ENCODE measurements around the gene MMP25. TPM values are rescaled to one million over a fixed set of nuclear protein-coding genes. Genes with fewer than 3 reads are reported as not detected.

The MMP25 gene
- total RNA-seq, 2 experiments from 2014 or later: 0.42 to 0.80 TPM

- H3K9me3 Mint-ChIP-seq: no peaks in the 10 kb centered on the region
- Histone ChIP-seq H3K4me3 (ENCODE audit: low read length) (peak overlapping the region; percentile 20), H3K36me3 (ENCODE audit: insufficient read depth, low read length) (no peaks in the 10 kb centered on the region), H3K27ac (ENCODE audit: low read depth in 1 of 2, low read length in 2 of 2) (no peak overlapping the region), H3K27me3 (ENCODE audit: control insufficient read depth in 1 of 2, insufficient read depth in 2 of 2, low read length in 2 of 2) (peaks cover 6 to 9% of the 10 kb centered on the region in 2 experiments), H3K9me3 (ENCODE audit: control insufficient read depth in 1 of 2, insufficient read depth in 1 of 2, low read length in 2 of 2) (peaks cover 0 to 5% of the 10 kb centered on the region in 2 experiments), H3K4me1 (ENCODE audit: insufficient read depth, low read length) (peaks cover 51% of the 10 kb centered on the region)
- intact Hi-C loops (cut with DNase I, micrococcal nuclease): no loop called here
- no peak overlapping the region for H3K27ac Mint-ChIP-seq
- POLR2A ChIA-PET: interaction anchor here (1.2 to 1.4 kb wide), 2 partner anchors 12 to 14 kb away, joined by 8 read pairs; partner anchors contain the start of genes HCFC1R1 and TNFRSF12A
- no peaks in the 10 kb centered on the region for H3K36me3 Mint-ChIP-seq (ENCODE audit: low read depth)
- TF ChIP-seq CTCF (IDR thresholded peaks at IDR 0.05): no peak
- peaks cover 32% of the 10 kb centered on the region for H3K4me1 Mint-ChIP-seq (ENCODE audit: low read depth)
- H3K27me3 Mint-ChIP-seq: peaks cover 30% of the 10 kb centered on the region
- CTCF ChIA-PET: interaction anchor here (11.4 kb wide), 1 partner anchor 21 kb away, joined by 181 read pairs; no protein-coding TSS in a partner anchor
- DNase-seq (no peak), ATAC-seq (ENCODE audit: poor library complexity) (no peak)
- H3K4me3 Mint-ChIP-seq: peak overlapping the region; percentile 71
Measured at GRCh38 chr16:3008690-3009037, 37.7 kb upstream of the MMP25 start.

- H3K9me3 ChIP-seq (ENCODE audit: control insufficient read depth in 1 of 2, insufficient read depth in 1 of 2, low read length in 2 of 2): peaks cover 0 to 10% of the 10 kb centered on the region in 2 experiments
- no peak overlapping the region for H3K4me3 Mint-ChIP-seq
- no peak overlapping the region for H3K27ac ChIP-seq (ENCODE audit: low read depth in 1 of 2, low read length in 2 of 2)
- peaks cover 27% of the 10 kb centered on the region for H3K4me1 Mint-ChIP-seq (ENCODE audit: low read depth)
- CTCF ChIA-PET: interaction anchor here (11.4 kb wide), 1 partner anchor 20 kb away, joined by 181 read pairs; no protein-coding TSS in a partner anchor
- ATAC-seq (ENCODE audit: poor library complexity) (no peak), DNase-seq (no peak)
- POLR2A ChIA-PET: interaction anchor here (0.5 kb wide), 1 partner anchor 54 kb away, joined by 5 read pairs; no protein-coding TSS in a partner anchor
- no peaks in the 10 kb centered on the region for H3K36me3 ChIP-seq (ENCODE audit: insufficient read depth, low read length)
- no peak overlapping the region for H3K27ac Mint-ChIP-seq
- H3K27me3 Mint-ChIP-seq: peaks cover 31% of the 10 kb centered on the region
- H3K9me3 Mint-ChIP-seq: no peaks in the 10 kb centered on the region
- TF ChIP-seq CTCF (IDR thresholded peaks at IDR 0.05): no peak
- intact Hi-C loops (cut with DNase I, micrococcal nuclease): no loop called here
- peaks cover 6 to 9% of the 10 kb centered on the region in 2 experiments for H3K27me3 ChIP-seq (ENCODE audit: control insufficient read depth in 1 of 2, insufficient read depth in 2 of 2, low read length in 2 of 2)
- H3K36me3 Mint-ChIP-seq (ENCODE audit: low read depth): no peaks in the 10 kb centered on the region
- no peak overlapping the region for H3K4me3 ChIP-seq (ENCODE audit: low read length)
- peaks cover 49% of the 10 kb centered on the region for H3K4me1 ChIP-seq (ENCODE audit: insufficient read depth, low read length)
Measured at GRCh38 chr16:3009568-3010390, 36.6 kb upstream of the MMP25 start.

DNA sequence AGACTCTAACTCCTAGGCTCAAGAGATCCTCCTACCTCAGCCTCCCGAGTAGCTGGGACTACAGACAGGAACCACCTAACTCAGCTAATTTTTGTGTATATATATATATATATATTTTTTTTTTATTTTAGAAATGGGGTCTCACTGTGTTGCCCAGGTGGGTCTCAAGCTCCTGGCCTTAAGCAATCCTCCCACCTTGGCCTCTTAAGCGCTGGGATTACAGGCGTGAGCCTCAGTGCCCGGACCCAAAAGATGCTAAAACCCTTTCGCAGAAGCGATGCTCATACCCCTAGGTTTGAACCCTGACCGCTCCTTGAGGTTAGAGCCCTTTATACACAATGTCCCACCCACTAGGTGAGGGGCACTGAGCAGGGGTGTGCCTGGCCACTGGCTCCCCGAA lies 35.9 kb upstream of the MMP25 start:
- no peaks in the 10 kb centered on the region for H3K36me3 ChIP-seq (ENCODE audit: insufficient read depth, low read length)
- peaks cover 46% of the 10 kb centered on the region for H3K4me1 ChIP-seq (ENCODE audit: insufficient read depth, low read length)
- no peak overlapping the region for H3K4me3 ChIP-seq (ENCODE audit: low read length)
- peaks cover 23% of the 10 kb centered on the region for H3K4me1 Mint-ChIP-seq (ENCODE audit: low read depth)
- peaks cover 28% of the 10 kb centered on the region for H3K27me3 Mint-ChIP-seq
- DNase-seq (no peak), ATAC-seq (ENCODE audit: poor library complexity) (no peak)
- no peak overlapping the region for H3K27ac ChIP-seq (ENCODE audit: low read depth in 1 of 2, low read length in 2 of 2)
- TF ChIP-seq CTCF (IDR thresholded peaks at IDR 0.05): no peak
- no peaks in the 10 kb centered on the region for H3K36me3 Mint-ChIP-seq (ENCODE audit: low read depth)
- peaks cover 0 to 10% of the 10 kb centered on the region in 2 experiments for H3K9me3 ChIP-seq (ENCODE audit: control insufficient read depth in 1 of 2, insufficient read depth in 1 of 2, low read length in 2 of 2)
- no peaks in the 10 kb centered on the region for H3K9me3 Mint-ChIP-seq
- no peak overlapping the region for H3K27ac Mint-ChIP-seq
- peaks cover 6 to 9% of the 10 kb centered on the region in 2 experiments for H3K27me3 ChIP-seq (ENCODE audit: control insufficient read depth in 1 of 2, insufficient read depth in 2 of 2, low read length in 2 of 2)
- ChIA-PET CTCF (interaction anchor here (11.4 kb wide), 1 partner anchor 19 kb away, joined by 181 read pairs; no protein-coding TSS in a partner anchor), POLR2A (no interaction called here)
- no peak overlapping the region for H3K4me3 Mint-ChIP-seq
- intact Hi-C loops (cut with DNase I, micrococcal nuclease): no loop called here
